Fibroblast of lung (primary cell): ENCODE data around the gene CMC1.

ENCODE experiments used
- CTCF ChIP-seq, 2 donors: IDR thresholded peaks in 1 of 2; conservative IDR thresholded peaks in 1 of 2; 1 replicate in 1 of 2; 2 replicates in 1 of 2; pipeline ENCODE4 v1.5.1; 2011 to 2012; ENCODE audit warnings: low read length in 2 of 2, control low read depth in 1 of 2, inconsistent platforms in 1 of 2, low read depth in 1 of 2, mild to moderate bottlenecking in 1 of 2
- EZH2 ChIP-seq: IDR thresholded peaks from 2 replicates; pipeline ENCODE4 v1.5.1; 2012; ENCODE audit warnings: low read length, control low read depth, mild to moderate bottlenecking; ENCODE audit errors: missing control alignments

GRCh38 chr3:28349469-28350000 lies 108.1 kb downstream of the CMC1 start:
- TF ChIP-seq CTCF (conservative IDR thresholded peaks at IDR 0.05 in 1 of 2, IDR thresholded peaks at IDR 0.05 in 1 of 2; ENCODE audit: low read depth in 1 of 2, low read length in 2 of 2) (no peak), EZH2 (no peak)
